SKM-1 (cell line): ENCODE data around the gene OTULIN.

ENCODE experiments used
- DNase-seq: peaks from one replicate; lab custom pipeline; 2025; ENCODE audit not compliant: unreplicated experiment; lab: John Stamatoyannopoulos, UW

The OTULIN gene

DNA sequence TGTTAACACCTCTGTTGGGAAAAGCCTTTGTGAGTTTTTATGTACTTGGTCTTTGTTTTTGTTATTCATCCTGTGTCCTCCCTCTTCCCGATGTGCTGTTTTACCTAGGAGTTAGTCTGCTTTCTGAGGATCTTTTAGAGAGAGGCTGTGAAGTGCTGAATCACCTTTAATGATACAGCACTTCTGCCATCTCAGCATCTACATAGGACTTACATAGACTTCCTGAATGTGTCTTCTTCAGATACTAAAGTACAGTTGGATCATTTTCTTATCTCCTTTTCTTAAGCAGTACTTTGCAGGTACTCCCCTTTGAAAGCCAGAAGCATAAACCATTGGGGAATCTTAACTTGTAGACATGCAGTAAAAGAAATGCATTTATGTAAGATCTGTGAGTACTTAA, 31.5 kb downstream of the OTULIN start:
- no peak for DNase-seq

DNA sequence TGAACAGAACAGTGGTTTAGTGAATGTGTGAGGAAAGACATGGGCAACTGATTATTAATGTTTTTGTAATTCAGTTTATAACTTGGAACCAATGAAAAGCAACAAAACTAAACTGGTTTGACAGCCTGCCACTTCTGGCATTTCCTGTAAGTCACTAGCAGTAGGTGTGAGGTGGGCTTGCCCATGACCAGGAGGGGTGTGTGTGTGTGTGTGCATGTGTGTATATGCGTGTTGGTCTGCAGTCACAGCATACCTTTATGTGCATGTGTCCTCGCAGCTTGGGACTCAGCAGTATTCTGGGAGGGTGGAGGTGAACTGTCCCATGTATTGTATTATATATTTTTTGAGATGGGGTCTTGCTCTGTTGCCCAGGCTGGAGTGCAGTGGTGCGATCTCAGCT, 32.3 kb downstream of the OTULIN start:
- no peak for DNase-seq

DNA sequence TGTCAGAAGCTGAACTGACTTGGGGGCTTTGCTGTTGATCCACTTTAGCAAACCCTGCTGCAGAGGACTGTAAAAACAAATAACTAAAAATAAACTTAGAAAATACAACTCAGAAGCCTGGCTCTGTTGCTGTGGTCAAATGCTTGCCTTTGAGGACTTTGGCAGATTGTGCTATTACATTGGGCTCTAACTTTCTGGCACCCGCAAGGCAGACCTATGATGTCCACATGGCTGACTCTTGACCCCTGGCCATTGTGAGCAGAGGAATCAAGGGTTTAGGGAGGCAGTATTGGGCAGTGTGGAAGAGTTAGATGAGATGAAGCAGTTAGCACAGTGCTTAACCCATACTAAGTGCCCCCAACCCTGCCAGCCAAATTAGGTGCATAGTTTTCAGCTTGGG, 34.0 kb downstream of the OTULIN start:
- no peak for DNase-seq

DNA sequence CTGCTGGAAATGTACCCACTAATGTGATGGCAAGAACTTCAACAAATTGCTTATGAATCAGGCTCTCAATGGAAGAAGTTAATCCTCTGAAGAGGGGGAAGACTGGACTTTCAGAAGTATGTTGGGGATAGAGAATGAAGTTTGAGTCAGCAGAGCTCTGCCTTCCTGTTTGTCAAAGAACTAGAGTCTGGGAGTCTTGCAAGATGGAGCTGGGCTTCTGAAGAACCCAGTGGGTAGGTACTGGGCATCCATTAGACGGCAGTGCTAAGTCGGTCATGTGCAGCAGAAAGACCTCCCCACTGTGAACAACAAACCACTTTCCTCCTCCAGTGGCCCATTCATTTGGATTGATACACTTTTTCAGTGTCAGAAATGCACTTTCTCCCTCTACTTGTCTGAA, 34.6 kb downstream of the OTULIN start:
- no peak for DNase-seq

DNA sequence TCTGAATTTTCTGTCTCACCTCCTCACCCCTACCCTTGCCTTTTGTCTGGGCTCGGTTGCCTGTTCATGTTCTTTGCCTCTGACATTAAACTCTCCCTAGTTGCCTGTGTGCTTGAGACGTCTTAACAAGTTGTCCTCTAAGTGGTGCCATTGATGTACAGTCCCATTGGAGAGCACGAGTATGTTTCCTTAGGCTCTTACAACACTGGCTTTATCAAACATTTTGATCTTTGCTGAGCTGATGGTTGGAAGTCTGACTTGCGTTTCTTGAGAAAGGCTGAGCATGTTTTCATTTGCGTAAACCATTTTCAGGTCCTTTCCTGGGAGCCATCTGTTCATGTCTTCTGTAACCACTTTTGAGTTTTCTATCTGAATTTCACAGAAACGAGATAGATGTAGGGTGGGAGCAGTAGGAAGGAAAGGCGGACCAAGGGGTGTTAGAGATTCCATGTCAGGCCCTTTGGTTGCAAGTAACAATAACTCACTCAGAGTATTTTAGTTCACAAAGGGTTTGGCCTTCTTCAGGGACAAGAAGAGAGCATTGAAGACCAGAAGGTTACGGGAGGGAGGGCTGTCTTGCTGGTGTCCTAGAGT, 35.4 kb downstream of the OTULIN start:
- no peak for DNase-seq

DNA sequence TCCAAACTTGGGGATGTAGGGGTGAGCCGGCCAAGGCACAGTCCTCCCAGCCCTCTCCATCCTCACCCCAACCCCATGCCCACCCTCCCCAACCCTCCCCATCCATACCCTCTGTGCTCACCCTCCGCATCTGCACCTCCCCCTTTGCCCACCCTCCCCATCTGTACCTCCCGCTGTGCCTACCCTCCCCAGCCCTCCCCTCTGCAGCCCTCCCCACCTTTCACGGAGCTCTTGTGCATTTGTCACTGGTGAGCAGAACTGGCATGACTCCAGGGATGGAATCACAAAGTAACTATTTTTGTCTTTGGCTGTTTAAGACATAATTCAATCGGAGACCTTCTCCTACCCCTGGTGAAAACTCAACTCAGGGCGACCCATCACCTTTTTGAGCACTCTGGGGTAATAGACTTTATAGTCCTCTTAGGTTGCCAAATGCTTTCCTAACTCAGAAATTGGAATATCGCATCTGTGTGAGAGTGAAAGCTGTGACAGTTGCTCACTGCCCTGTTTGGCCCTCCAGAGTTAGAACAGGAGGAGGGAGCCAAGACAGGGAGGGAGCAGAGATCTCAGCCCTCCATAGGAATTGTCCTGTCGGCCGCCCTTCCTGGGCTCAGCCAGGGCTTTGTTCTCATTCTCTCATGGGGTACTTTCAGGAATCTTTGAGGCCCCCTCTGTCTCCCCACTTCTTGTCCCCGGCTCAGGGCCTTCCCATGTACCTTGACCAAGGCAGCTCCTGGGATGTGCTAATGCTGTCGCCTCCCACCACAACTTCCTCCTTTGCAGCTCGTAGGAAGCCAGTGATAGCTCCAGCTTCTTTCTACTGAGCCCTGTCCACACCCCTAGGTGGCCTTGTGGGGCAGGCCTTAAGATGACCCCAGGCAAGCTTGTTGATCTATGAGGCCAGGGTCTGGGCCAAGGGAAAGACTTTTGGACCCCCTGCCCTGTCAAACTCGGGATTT, 36.2 kb downstream of the OTULIN start:
- DNase-seq, result peak; percentile 79

DNA sequence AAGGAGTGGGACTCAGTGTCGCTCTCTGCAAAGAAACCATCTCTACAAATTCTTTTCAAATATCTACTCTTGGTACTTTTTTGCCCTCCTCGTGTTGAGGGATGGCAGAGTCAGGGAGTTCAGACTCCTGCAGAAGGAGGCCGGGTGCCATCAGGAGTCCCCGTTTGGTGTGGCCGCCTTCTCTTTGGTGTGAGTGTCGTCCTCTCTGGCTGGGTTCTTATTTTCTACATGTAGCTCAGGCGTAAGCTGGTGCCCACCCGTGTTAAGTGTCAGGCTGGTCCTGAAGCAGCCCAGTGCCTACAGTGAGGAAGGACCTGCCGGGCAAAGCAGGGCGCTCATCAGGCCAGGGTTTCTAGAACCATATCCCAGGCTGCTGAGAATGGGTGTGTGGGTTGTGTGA, 37.0 kb downstream of the OTULIN start:
- DNase-seq, result no peak

DNA sequence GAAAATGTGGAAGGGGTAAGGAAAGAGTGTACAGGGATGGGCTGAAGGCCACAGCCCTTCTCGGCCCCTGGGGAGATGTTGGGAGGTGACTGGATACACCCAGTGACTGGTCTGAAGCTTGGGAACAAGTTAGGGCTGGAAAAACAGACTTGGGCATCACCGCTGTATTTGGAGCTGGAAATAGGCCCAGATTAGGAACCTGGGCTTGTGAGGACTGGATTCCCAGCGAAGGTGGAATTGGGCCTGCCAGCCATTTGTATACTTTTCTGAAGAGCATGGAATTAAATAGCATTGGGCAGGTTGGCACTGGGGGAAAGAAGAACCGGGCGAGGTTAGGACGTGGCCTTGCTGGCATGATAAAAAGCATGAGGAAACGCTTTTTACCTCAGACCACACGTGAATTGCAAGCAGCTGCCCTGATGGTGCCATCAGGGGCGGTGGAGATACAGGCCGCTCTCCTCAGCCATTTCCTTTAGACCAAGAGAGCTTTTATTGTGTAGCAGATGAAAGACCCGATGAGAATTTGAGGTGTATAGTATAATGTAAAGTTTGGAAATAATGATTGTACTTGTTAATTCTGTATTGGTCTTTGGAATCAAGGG, 37.8 kb downstream of the OTULIN start:
- DNase-seq, result no peak

DNA sequence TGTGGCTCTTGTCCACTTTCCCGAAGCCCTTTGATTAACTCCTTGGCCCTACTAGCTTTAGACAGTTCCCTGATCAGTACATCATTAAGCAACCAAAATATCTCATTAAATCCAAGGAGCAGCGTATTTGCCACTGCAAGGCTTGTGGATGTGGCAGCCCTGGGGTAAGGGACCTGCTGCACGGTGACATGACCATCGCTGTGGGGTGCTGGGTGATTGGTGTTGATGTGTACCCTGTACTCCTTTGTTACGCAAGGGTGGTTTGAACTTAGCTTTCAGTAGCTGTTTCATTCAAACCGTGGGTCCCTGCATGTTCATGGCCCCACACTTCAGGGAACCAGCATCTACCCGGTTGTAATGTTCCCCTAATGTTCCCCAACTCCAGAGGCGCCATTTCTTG, 41.0 kb downstream of the OTULIN start:
- no peak for DNase-seq

DNA sequence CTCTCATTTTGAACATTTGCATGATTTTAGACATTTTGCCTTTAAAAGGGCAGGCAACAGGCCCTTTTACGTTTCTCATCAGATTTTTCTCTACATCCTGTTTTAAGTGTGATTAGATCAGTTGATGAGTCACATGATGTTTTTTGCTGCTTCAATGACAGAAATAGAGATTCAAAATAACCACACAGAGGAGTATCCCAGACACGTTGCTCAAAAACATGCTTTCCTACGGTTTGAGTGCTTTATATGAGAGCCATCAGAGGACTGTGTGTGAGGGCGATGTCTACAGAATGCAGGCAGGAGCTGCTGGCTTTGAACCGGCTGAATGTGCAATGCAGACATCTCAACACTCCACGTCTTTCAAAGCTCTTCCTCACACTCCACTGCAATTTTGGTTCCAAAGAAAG, 42.1 kb downstream of the OTULIN start:
- DNase-seq, result no peak

DNA sequence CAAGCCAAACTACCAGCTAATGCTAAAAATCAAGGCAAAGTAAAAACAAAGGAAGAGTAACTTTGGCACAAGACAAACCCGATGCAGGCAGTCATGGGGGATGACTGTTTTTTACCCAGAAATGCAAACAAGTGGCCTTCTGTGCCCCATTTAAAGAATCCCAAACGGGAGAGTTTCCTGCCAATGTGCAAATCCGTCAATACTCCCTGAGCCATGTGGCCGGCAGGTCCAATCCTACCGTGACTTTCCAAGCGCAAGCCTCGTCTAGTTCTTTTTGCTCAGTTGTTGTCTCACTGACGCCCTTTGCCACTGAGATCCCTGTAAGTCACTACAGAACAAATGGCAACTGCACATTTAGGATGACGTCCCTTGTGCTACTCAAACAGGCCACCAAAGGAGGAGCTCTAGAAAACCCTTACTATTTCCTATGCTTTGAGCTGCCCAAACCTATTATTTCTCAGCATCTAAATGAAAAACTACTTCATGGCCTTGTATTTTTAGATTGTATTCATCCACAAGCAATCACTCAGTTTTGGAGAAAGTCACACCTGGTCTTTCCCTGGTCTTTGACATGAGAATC, 43.4 kb downstream of the OTULIN start:
- no peak for DNase-seq

DNA sequence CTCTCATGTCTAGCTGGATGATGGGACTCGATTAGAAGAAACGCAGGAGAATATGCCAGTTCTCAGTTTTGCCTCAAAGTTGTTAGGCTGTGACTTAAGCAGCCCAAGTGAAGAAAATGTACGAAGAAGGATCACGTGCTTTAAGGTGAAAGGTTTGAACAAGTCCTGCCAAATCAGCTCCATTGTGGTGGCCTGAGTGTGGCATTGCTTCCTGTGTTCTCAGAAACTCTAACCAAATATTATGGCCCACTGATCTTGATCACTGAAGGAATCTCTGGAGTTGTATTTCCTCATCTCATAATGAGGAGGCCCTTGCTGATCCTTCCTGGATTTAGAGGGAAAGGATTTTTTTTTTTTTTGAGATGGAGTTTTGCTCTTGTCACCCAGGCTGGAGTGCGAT, 44.0 kb downstream of the OTULIN start:
- DNase-seq, result no peak

DNA sequence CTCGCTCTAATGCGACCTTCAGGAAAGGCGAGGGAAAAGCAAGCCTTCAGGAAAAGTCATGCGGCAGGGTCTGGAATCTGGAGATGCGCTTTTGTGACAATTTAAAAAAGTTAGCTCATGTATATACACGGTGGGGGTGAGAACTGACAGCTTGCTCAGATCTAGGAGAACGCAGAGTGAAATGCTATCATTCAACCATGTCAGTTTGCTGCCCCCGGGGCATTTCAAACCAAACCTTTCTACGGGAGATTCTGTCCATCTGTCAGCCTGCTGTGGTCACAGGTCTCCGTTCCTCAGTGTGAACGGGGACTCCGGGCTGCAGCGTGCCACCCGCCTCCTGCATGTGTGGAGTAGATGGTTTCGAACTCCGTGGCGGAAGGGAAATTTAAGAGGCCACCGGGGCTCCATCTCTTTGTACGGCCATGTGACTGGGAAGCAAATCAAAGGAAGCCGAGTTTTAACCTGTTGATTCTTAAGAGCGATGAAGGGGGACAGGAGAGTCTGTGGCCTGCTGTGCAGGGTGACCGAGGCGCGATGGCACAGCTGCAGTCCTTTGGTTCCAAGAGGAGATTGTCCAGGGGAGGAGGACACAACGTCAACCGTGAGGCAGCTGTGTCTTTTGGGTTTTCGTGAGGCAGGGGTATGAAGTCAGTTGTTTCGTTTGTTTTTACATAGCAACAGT, 45.9 kb downstream of the OTULIN start:
- DNase-seq, result no peak

DNA sequence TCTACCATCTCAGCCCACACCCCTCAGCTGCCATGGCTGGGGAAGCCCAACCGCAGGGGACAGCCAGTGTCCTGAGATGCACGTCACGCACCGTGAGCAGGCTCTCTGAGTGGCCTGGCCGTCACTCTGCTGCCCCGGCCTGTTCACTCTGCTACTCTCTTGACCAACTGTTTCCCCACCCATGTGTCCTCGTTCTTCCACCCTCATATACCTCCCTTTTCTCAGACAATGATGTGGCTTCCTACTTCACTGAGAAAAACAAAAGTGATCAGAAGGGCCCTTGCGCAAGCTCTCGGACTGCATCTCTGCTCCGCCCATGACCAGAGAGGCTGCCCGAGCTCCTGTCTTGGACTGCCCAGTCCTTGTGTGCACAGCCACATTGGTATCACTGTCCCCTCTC, 47.6 kb downstream of the OTULIN start:
- DNase-seq, result no peak

DNA sequence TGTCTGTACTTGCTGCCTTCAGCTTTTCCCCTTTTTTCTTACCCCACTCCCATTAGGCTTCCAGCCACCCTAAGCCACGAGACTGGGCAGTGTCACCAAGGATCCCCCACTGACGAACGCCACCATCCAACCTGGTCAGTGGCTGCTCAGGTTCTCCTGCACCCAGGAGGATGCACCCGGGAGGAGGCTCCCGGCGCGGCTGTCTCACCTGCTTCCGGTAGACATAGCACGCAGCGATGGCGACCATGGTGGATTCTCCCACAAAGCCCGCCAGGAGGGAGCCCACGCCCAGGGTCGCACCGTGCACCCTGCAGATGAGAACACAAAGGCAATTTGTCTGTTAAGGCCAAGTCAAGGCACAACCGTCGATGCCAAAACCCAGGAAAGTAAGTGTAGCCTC, 48.1 kb downstream of the OTULIN start:
- no peak for DNase-seq

DNA sequence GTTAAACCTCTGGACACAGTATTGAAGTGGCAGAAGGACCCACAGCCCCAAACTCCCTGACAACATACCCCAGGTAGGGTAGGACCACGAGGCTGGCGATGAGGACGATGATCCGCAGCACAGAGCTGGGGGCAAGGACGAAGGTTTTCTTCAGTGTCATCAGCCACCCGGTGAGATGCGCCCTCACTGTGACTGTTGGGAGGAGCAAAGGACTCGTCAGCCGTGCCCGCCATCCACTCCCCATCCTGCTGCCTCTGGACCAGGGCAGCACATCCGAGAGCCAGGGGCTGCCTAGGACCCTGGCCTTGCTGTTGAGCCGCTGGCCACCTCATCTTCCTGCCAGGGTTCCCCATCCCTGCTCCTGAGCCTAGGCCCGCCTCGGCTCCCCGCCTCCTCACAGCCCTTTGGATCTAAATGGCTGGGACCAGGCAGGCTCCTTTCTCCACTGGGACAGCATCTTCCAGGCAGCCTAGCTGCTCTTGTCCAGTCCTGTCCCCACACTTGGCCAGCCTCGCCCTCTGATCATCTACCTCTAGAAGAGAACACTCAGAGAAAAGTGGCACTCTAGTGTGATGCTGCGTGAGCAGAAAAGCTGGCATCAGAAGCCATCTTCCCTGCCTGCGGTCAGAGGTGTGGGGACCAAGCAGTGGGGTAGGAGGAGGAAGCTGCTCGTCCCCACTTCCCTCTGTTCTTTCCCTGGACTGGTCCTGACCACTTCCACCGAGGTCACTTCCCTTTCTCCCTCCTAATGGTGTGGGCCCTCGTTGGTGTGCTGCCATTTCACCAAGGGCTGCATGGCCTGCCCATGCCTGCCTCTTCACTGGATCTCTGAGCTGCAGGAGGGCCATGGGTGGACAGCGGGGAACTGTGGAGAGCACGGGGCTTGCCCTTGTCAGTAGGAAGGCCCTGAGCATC, 49.2 kb downstream of the OTULIN start:
- no peak for DNase-seq

DNA sequence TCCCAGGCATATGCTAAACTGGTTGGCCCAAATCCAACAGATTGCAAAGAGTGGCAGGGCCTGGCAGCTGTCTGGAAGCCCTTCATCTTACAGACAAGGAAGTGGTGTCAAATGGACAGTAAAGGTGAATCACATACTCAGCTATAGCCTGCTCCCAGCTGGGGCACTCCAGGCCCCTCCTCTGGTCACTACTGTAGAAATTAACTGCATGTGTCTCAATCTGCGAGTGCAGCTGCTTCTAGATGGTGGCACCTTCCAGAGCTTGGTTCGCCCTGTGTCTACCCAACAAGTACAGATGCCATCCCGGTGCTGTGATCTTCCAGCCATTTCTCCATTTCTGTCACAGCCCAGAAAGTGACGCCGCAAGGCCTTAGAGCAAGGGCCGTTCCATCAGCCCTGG, 50.2 kb downstream of the OTULIN start:
- no peak for DNase-seq

DNA sequence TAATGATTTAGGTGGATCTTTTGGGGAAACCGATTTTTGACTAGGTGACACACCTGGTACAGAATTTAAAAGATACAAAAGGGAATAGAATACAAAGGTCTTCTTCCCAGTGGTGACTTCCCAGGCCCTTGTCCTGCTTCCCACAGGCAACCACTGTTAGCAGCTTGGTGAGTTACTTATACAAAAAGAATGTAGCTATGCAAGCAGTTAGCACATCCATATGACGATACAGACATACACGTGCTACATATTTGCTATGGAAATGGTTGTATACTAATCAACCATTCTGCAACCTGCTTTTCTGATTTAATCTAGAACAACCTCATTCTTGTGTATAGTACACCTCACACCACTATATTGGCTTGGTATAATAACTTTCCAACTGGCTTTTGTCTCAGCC, 51.0 kb downstream of the OTULIN start:
- DNase-seq, result no peak

DNA sequence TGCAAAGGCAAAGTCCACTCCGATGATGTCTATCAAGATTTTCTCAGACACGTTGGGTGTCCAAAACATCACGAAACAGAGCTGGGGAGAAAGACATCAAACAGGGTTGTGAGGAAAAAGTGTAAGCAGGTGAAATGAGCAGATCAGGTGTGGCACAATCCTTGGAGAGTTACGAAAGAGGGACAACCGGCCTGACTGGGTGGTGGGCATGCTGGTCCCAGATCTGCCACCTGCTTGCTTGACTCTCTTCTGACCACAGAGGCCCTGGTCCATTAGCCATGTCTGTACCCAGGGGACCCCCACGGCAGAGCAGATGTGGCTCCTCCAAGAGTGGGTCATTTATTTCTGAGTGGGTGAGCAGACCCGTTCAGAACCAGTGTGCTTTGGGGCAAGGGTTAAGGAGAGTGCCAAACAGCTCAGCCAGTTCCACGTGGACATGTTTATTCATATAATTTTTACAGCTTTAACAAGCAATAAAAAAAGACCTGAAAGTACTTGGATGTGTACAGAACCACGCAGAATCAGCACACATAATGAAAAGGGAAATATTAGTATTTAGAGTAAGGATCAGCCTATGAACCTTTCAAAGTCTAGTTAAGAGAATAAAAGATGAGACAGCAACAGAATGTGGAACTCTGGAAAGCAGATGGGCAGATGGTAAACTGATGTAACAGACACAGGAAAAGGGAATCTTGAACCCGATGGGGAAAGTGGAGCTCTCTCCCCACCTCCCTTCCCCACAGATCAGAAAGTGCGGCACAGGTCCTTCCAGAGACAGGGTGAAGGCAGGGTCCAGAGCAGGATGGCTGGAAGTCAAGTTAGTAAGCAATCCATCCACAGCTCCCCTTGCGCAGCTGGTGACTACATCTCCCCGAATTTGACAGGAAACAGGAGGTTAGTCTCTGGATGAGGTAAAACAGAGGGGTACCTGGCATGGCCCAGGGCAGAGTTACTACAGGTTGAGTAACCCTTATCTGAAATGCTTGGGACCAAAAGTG, 52.5 kb downstream of the OTULIN start:
- no peak for DNase-seq
